Body of pancreas (tissue), 4 donors: ENCODE results near the gene CTSE. TPM values are rescaled to one million over a fixed set of nuclear protein-coding genes. Genes with fewer than 3 reads are reported as not detected.
"Not testable (repeated sequence)": the region's sequence is repeated elsewhere in the genome, so short reads cannot be mapped to it uniquely, and the experiment has no call there.

Experiments used
- ATAC-seq: fragments of 150-250 bp; one replicate; pipeline ENCODE4 v1.9.1; 2016
- DNase-seq, 4 donors: peaks; one replicate each; pipeline ENCODE4 v3.0.0-alpha.2; 2019
- H3K27ac ChIP-seq, 4 donors: fragments of 200-600 bp; sonication (generic); 1 replicate in 3 of 4; 2 replicates in 1 of 4; pipeline versions ENCODE4 v1.5.1 to v1.6.1; 2016 to 2019; ENCODE audit warnings: mild to moderate bottlenecking in 1 of 4, mixed read lengths in 1 of 4, moderate library complexity in 1 of 4
- H3K27me3 ChIP-seq, 2 donors: fragments of 200-600 bp; sonication (generic); one replicate each; pipeline ENCODE4 v1.6.0; 2016; ENCODE audit warnings: mild to moderate bottlenecking in 1 of 2
- H3K36me3 ChIP-seq, 2 donors: fragments of 200-600 bp; sonication (generic); replicated peaks in 1 of 2; 2 replicates each; pipeline ENCODE4 v1.5.1; 2016; ENCODE audit warnings: low read depth in 2 of 2; ENCODE audit not compliant: insufficient read depth in 1 of 2
- H3K4me1 ChIP-seq: fragments of 200-600 bp; sonication (generic); one replicate; pipeline ENCODE4 v1.6.0; 2016
- H3K4me3 ChIP-seq, 2 donors: fragments of 200-600 bp; sonication (generic); 1 replicate in 1 of 2; 2 replicates in 1 of 2; pipeline ENCODE4 v1.5.1; 2016 to 2019
- H3K9me3 ChIP-seq, 3 donors: fragments of 200-600 bp; sonication (generic); 1 replicate in 2 of 3; 2 replicates in 1 of 3; pipeline ENCODE4 v1.5.1; 2016
- CTCF ChIP-seq, 7 experiments: fragments of 450-650 bp in 4 of 7; fragments of 200-600 bp in 3 of 7; sonication (generic) in 3 of 7; IDR thresholded peaks; one replicate each; pipeline ENCODE4 v1.5.1; 2016 to 2019; ENCODE audit warnings: antibody characterized with exemption in 7 of 7
- POLR2A ChIP-seq, 3 donors: fragments of 450-650 bp; IDR thresholded peaks; one replicate each; pipeline ENCODE4 v1.6.1; 2016; ENCODE audit warnings: antibody characterized with exemption in 3 of 3, mild to moderate bottlenecking in 2 of 3
- WGBS, 2 donors: methylation state at CpG; one replicate each; pipeline ENCODE4 v1.1.5; 2017; 5-methylcytosine and 5-hydroxymethylcytosine counted together
- intact Hi-C: fragments of 100-400 bp; cut with DNase I; formaldehyde crosslinking; loops from one replicate; pipeline ENCODE4 v1.15.1; 2023
- total RNA-seq, 2 donors: library from RNA; depleted of rRNA; stranded (reverse); fragments of >200 nt; gene quantifications; one replicate each; pipeline ENCODE4 v1.1.0, GENCODE V29; 2016

CTSE gene
- total RNA-seq, 2 donors from 2014 or later, result 4.9 to 28.3 TPM

DNA sequence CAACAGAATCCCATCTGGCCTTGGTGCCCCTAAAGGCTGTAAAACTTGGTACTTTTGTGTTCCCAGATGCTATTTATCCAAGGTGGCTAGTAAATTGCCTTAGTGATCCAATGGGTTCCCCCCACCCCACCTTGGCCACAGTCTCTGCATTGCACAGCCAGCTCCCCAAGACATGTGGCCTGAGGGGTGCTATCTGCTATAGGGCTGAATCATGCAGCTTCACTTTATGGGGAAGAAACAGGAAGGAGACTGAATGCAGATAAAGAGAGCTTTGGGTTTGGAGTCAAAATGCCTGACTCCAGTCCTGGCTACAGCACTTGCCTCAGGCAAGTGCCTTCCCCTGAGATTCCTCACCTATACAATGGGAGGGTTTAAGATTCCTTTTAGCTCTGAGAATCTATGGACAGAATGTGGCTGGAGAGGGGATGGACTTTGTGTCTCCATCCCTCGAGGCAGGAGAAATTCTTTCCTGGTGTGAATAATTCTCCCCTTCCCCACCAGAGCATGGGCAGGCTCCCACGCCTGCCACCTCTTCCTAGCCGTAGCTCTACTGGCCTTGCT is 35.7 kb upstream of the CTSE start:
- WGBS, 2 donors, result 66 to 67% methylated on average over 3 of the region's 3 CpGs
- no peak for DNase-seq
- intact Hi-C loops, result no loop called here
- ATAC-seq, result no peak
- H3K9me3 ChIP-seq, result no peaks in the 10 kb centered on the region
- no peak for TF ChIP-seq POLR2A (IDR thresholded peaks at IDR 0.05)
- TF ChIP-seq CTCF (IDR thresholded peaks at IDR 0.05), result no peak
- H3K27me3 ChIP-seq, result no peaks in the 10 kb centered on the region
- H3K4me1 ChIP-seq, result no peaks in the 10 kb centered on the region
- no peak overlapping the region for H3K27ac ChIP-seq
- H3K4me3 ChIP-seq, result no peak overlapping the region
- H3K36me3 ChIP-seq, result no peaks in the 10 kb centered on the region

DNA sequence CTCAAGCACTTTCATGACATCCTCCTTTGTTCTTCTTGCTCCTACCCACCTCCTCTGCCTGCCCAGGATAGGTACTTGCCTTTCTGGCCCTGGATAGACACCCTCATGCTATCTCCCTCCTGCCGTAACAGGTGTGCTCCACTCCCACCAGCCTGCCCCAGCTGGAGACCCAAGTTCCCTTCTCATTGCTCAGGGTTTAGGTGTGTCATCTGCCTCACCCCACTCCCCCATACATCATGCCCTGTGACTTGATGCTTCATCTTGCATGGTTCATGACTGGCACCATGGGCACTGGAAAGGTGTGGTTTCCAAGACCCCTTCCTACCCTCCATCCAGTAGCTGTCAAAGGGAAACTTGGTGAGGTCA is 35.2 kb upstream of the CTSE start:
- H3K9me3 ChIP-seq, result no peaks in the 10 kb centered on the region
- no peak overlapping the region for H3K27ac ChIP-seq
- no peaks in the 10 kb centered on the region for H3K4me1 ChIP-seq
- intact Hi-C loops, result no loop called here
- no peak overlapping the region for H3K4me3 ChIP-seq
- WGBS, 2 donors, result 93 to 100% methylated on average over 1 of the region's 1 CpG
- DNase-seq (no peak), ATAC-seq (no peak)
- H3K27me3 ChIP-seq, result no peaks in the 10 kb centered on the region
- TF ChIP-seq POLR2A (IDR thresholded peaks at IDR 0.05) (no peak), CTCF (IDR thresholded peaks at IDR 0.05) (no peak)
- H3K36me3 ChIP-seq, result no peaks in the 10 kb centered on the region

DNA sequence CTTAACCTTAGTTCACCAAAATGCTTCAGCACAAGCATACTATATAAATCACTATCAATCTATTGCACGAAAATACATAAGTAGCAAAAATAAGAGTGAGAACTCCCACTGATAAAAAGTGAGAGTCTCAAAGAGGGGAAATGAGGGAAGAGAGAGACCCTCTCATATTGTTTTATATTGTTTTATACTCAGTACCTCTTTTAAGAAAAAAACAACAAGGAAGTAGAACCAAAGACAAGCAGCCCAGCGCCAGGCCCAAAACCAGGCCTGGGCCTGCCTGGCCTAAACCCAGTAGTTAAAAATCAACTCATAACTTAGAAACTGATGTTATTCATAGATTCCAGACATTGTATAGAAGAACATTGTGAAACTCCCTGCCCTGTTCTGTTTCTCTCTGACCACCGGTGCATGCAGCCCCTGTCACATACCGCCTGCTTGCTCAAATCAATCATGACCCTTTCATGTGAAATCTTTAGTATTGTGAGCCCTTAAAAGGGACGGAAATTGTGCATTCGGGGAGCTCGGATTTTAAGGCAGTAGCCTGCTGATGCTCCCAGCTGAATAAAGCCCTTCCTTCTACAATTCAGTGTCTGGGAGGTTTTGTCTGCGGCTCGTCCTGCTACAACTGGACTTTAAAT is 34.7 kb upstream of the CTSE start:
- H3K27ac ChIP-seq, H3K9me3 ChIP-seq, intact Hi-C loops, ATAC-seq, H3K4me3 ChIP-seq, H3K27me3 ChIP-seq, H3K4me1 ChIP-seq, H3K36me3 ChIP-seq, DNase-seq: not testable (repeated sequence)
- 79 to 82% methylated on average over 6 to 7 of the region's 9 CpGs for WGBS, 2 donors

GRCh38 chr1:206055639-206056323 is 32.1 kb upstream of the CTSE start:
- H3K9me3 ChIP-seq, ATAC-seq, H3K27ac ChIP-seq, H3K36me3 ChIP-seq, H3K27me3 ChIP-seq, DNase-seq, intact Hi-C loops, H3K4me3 ChIP-seq: not testable (repeated sequence)
- WGBS, 2 donors, result 73% methylated on average over 8 of the region's 8 CpGs
- peaks cover 12% of the 10 kb centered on the region for H3K4me1 ChIP-seq

GRCh38 chr1:206055069-206055625 is 31.5 kb upstream of the CTSE start:
- DNase-seq, intact Hi-C loops, H3K36me3 ChIP-seq, H3K9me3 ChIP-seq, H3K27ac ChIP-seq, H3K27me3 ChIP-seq, H3K4me3 ChIP-seq, ATAC-seq: not testable (repeated sequence)
- 85 to 86% methylated on average over 12 of the region's 12 CpGs for WGBS, 2 donors
- peaks cover 12% of the 10 kb centered on the region for H3K4me1 ChIP-seq

- H3K4me3 ChIP-seq, H3K27me3 ChIP-seq, DNase-seq, H3K9me3 ChIP-seq, intact Hi-C loops, ATAC-seq, H3K36me3 ChIP-seq: not testable (repeated sequence)
- H3K27ac ChIP-seq, result peak overlapping the region in 2 of 4 donors; percentile 53 to 63
- peaks cover 20% of the 10 kb centered on the region for H3K4me1 ChIP-seq
- WGBS, 2 donors, result 85 to 93% methylated on average over 4 of the region's 4 CpGs
Measured at GRCh38 chr1:206053616-206054015, 29.9 kb upstream of the CTSE start.

DNA sequence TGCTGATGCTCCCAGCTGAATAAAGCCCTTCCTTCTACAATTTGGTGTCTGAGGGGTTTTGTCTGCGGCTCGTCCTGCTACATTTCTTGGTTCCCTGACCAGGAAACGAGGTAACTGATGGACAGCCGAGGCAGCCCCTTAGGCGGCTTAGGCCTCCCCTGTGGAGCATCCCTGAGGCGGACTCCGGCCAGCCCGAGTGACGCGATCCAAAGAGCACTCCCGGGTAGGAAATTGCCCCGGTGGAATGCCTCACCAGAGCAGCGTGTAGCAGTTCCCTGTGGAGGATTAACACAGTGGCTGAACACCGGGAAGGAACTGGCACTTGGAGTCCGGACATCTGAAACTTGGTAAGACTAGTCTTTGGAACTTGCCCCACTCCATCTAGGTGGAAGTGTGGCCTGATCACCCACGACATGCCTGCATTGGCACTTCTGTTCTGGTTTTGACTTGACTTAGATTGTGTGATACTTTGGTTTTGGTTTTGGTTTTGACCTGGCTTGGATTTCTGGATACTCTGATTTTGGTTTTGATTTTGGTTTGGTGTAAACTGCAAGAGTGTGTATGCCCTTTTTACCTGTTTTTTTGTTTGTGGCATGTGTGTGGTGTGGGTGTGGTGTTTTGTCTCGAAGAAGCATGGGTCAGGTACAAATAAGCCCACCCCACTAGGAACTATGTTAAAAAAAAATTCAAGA is 29.4 kb upstream of the CTSE start, which contains the start of gene RHEX:
Gene RHEX, plus strand, starts transcription at position 255 of the 692 bp plus-strand sequence. CDS start 44,656 bp downstream, outside the sequence.
- H3K9me3 ChIP-seq, H3K36me3 ChIP-seq, H3K4me3 ChIP-seq, intact Hi-C loops, H3K27me3 ChIP-seq, ATAC-seq: not testable (repeated sequence)
- H3K4me1 ChIP-seq, result peaks cover 25% of the 10 kb centered on the region
- peak within 1 kb of the TSS in 3 of 4 donors; percentile 54 to 71 (median 56) for H3K27ac ChIP-seq
- peak in 1 of 4 donors; percentile 19 for DNase-seq
- 87 to 91% methylated on average over 16 to 17 of the region's 17 CpGs for WGBS, 2 donors

DNA sequence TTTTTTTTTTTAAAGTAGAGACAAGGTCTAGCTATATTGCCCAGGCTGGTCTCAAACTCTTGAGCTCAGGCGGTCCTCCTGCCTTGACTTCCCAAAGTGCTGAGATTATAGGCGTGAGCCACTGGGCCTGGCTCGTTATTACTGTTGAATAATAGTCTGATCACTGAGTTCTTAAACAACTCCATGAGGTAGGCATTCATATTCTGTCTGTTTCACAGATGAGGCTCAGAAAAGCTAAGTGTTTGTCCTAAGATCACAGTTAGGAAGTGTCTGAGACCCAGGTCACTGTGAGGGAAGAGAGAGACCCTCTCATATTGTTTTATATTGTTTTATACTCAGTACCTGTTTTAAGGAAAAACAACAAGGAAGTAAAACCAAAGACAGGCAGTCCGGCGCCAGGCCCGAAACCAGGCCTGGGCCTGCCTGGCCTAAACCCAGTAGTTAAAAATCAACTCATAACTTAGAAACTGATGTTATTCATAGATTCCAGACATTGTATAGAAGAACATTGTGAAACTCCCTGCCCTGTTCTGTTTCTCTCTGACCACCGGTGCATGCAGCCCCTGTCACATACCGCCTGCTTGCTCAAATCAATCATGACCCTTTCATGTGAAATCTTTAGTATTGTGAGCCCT is 28.7 kb upstream of the CTSE start:
- not testable (repeated sequence) for ATAC-seq
- 67 to 69% methylated on average over 6 of the region's 8 CpGs for WGBS, 2 donors
- H3K27ac ChIP-seq, result peak overlapping the region in 3 of 4 donors; percentile 54 to 71 (median 56)

More for the DNA sequence above, 28.7 kb upstream of the CTSE start:
- H3K9me3 ChIP-seq, H3K4me3 ChIP-seq, H3K36me3 ChIP-seq, DNase-seq, H3K27me3 ChIP-seq, intact Hi-C loops: not testable (repeated sequence)
- H3K4me1 ChIP-seq, result peaks cover 27% of the 10 kb centered on the region
